GM19023 (cell line): ENCODE results near the gene SP9.
"Not testable (repeated sequence)": the region's sequence is repeated elsewhere in the genome, so short reads cannot be mapped to it uniquely, and the experiment has no call there.

ENCODE experiments used
- ATAC-seq: cut with Tn5 transposase; IDR thresholded peaks from one replicate; pipeline ENCODE4 v1.9.1; 2021; ENCODE audit warnings: mild to moderate bottlenecking, moderate library complexity; ENCODE audit not compliant: unreplicated experiment

SP9 gene

GRCh38 chr2:174344716-174345461 lies 10.1 kb downstream of the SP9 start:
- no peak for ATAC-seq

- no peak for ATAC-seq
These were observed 15.3 kb downstream of the SP9 start for GRCh38 chr2:174350018-174350417.

DNA sequence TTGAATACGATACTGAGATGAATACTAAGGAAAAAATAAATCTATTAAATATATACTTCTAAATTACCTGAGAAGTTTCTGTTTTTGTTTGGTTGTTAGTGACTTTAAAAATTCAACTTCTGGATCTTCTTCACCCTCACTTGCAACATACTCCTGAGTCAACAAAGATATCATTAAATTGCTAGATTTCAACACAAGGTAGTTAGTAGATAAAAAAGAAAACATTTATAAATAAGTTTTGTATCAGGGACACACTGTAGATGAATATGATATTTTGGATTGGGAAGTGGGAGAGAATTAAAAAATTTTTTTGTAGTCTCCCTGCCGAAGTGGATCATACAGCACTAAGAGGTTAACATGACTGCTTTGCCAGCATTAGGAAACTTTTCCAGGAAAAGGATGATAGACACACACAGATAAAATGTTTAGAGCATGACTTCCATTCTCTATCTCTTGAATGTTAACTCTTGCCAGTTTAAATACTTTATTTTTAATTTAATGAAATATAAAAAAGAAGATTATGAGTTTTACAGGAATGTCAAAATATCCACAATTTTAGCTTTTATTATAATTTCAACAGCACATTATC lies 15.9 kb downstream of the SP9 start:
- ATAC-seq: no peak

GRCh38 chr2:174353004-174353403 lies 18.2 kb downstream of the SP9 start:
- ATAC-seq: no peak

- no peak for ATAC-seq
These were observed 21.6 kb downstream of the SP9 start for GRCh38 chr2:174356347-174356746.

DNA sequence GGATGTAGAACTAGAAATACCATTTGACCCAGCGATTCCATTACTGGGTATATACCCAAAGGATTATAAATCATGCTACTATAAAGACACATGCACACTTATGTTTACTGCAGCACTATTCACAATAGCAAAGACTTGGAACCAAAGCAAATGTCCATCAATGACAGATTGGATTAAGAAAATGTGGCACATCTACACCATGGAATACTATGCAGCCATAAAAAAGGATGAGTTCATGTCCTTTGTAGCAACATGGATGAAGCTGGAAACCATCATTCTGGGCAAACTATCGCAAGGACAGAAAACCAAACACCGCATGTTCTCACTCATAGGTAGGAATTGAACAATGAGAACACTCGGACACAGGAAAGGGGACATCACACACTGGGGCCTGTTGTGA lies 24.9 kb downstream of the SP9 start:
- ATAC-seq: not testable (repeated sequence)

DNA sequence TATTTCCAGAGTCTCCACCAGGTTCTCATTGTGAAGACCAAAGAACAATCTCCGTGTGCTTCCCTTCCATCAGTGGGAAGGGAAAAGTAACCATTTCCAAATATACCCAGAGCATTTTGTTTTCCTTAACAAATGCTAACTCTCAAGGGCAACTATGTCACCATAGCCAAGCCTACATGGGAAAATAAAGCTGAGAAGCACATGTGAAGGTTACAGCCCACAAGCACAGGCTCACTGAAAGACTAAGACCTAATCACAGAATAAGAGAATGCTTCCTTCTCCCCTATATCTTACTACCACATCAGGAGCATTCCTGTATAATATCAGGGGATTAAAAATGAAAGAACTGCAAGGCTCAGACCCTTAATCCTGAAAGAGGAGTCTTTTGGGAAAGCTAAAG lies 28.2 kb downstream of the SP9 start:
- ATAC-seq: no peak

- ATAC-seq: not testable (repeated sequence)
These were observed 28.9 kb downstream of the SP9 start for GRCh38 chr2:174363492-174364225.

DNA sequence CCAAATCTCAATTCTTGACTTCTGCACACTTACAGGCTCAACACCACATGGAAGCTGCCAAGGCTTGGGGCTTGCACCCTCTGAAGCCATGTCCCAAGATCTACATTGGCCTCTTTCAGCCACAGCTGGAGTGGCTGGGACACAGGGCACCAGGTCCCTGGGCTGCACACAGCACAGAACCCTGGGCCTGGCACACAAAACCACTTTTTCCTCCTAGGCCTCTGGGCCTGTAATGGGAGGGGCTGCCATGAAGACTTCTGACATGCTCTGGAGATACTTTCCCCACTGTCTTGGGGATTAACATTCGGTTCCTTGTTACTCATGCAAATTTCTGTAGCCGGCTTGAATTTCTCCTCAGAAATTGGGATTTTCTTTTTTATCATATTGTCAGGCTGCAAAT lies 29.9 kb downstream of the SP9 start:
- ATAC-seq: no peak

- ATAC-seq: no peak
These were observed 30.8 kb downstream of the SP9 start for GRCh38 chr2:174365571-174365970.

DNA sequence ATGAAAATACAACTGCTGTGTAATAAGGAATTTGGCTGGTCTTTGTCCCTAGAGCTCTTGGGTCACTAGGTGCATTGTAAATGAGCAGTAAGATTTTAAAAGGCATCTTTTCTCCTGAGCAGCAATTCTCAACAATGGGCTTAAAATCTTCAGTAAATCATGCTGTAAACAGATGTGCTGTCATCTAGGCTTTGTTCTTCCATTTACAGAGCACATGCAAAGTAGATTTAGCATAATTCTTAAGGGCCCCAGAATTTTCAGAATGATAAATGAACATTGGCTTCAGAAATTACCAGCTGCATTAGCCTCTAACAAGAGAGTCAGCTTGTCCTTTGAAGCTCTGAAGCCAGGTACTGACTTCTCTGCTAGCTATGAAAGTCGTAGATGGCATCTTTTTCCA lies 33.9 kb downstream of the SP9 start:
- no peak for ATAC-seq

DNA sequence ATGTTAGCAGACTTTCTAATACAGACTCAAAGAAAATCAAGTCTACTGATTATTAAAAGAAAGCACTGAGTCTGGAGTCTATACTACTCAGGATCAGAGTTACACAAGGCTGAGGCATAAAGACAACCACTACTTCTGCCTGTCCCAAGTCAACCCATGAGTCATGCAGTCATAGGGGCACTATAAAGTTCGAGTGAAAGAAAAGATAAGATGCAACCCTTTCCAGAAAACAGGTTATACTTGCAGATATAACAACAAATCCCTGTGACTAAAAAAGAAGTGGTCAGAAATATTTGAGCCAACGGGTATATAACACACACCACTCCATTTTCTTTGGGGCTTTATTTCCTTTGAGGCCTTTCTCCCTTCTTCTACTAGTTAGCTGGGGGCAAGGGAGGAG lies 42.2 kb downstream of the SP9 start:
- no peak for ATAC-seq

GRCh38 chr2:174383796-174384195 lies 49.0 kb downstream of the SP9 start:
- ATAC-seq: no peak

DNA sequence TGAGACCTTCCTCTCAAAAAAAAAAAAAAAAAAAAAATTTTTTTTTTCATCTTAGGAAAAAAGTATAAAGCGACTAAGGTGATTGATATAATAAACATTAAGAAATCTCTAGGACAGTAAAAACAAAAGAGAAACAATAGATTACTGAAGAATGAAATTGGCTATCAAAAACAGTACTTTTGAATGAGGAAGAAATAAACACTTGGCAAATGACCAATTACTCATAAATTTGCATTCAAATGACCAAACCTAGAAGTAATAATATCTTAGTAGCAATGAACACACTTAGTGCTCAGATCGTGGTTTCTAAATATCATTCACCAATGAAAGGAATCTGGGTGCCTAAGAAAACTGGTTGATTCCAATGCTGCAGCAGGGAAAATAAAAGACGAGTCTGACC lies 50.4 kb downstream of the SP9 start:
- no peak for ATAC-seq
